ENCODE measurements around the gene IGSF10. TPM values are rescaled to one million over a fixed set of nuclear protein-coding genes. Genes with fewer than 3 reads are reported as not detected.

Gene IGSF10
- total RNA-seq, 3 donors from 2014 or later (not counting 1 experiment from before 2014, with no cell fraction given): 0.02 TPM; not detected in 2

GRCh38 chr3:151434151-151434890, 26.5 kb downstream of the IGSF10 start:
- H3K9me3 Mint-ChIP-seq: no peaks in the 10 kb centered on the region
- WGBS (ENCODE audit: insufficient coverage): no CpG with 5 or more reads among the region's 1 CpG
- H3K36me3 Mint-ChIP-seq: no peaks in the 10 kb centered on the region
- no peak overlapping the region for H3K27ac Mint-ChIP-seq
- ATAC-seq (no peak), DNase-seq (no peak)
- no peaks in the 10 kb centered on the region for H3K27me3 Mint-ChIP-seq (ENCODE audit: low read depth in 2 of 2)
- Histone ChIP-seq H3K36me3 (ENCODE audit: control insufficient read depth, insufficient read depth, low read length) (no peaks in the 10 kb centered on the region), H3K4me1 (ENCODE audit: control insufficient read depth, insufficient read depth, low read length) (no peaks in the 10 kb centered on the region), H3K27me3 (ENCODE audit: control insufficient read depth, insufficient read depth, low read length) (no peaks in the 10 kb centered on the region), H3K27ac (ENCODE audit: low read length) (no peak overlapping the region), H3K9me3 (ENCODE audit: control insufficient read depth, insufficient read depth, low read length) (no peaks in the 10 kb centered on the region), H3K4me3 (ENCODE audit: low read length) (no peak overlapping the region)
- no peaks in the 10 kb centered on the region for H3K4me1 Mint-ChIP-seq
- intact Hi-C loops (cut with micrococcal nuclease): no loop called here
- H3K4me3 Mint-ChIP-seq: no peak overlapping the region
- no peak for TF ChIP-seq CTCF (IDR thresholded peaks at IDR 0.05)

- Mint-ChIP-seq H3K9me3 (no peaks in the 10 kb centered on the region), H3K36me3 (no peaks in the 10 kb centered on the region), H3K27me3 (ENCODE audit: low read depth in 2 of 2) (no peaks in the 10 kb centered on the region), H3K27ac (no peak overlapping the region), H3K4me1 (no peaks in the 10 kb centered on the region), H3K4me3 (no peak overlapping the region)
- H3K9me3 ChIP-seq (ENCODE audit: control insufficient read depth, insufficient read depth, low read length): no peaks in the 10 kb centered on the region
- no peak for TF ChIP-seq CTCF (IDR thresholded peaks at IDR 0.05)
- no peak for DNase-seq
- H3K27me3 ChIP-seq (ENCODE audit: control insufficient read depth, insufficient read depth, low read length): no peaks in the 10 kb centered on the region
- intact Hi-C loops (cut with micrococcal nuclease): no loop called here
- 93% methylated on average over 5 of the region's 7 CpGs for WGBS (ENCODE audit: insufficient coverage)
- ATAC-seq: no peak
- H3K4me3 ChIP-seq (ENCODE audit: low read length): no peak overlapping the region
- H3K36me3 ChIP-seq (ENCODE audit: control insufficient read depth, insufficient read depth, low read length): no peaks in the 10 kb centered on the region
- H3K4me1 ChIP-seq (ENCODE audit: control insufficient read depth, insufficient read depth, low read length): no peaks in the 10 kb centered on the region
- H3K27ac ChIP-seq (ENCODE audit: low read length): no peak overlapping the region
Observed at GRCh38 chr3:151432616-151433372, 28.1 kb downstream of the IGSF10 start.

GRCh38 chr3:151431940-151432339, 28.9 kb downstream of the IGSF10 start:
- H3K9me3 ChIP-seq (ENCODE audit: control insufficient read depth, insufficient read depth, low read length): no peaks in the 10 kb centered on the region
- no peaks in the 10 kb centered on the region for H3K27me3 ChIP-seq (ENCODE audit: control insufficient read depth, insufficient read depth, low read length)
- no peaks in the 10 kb centered on the region for H3K36me3 Mint-ChIP-seq
- intact Hi-C loops (cut with micrococcal nuclease): no loop called here
- H3K27ac Mint-ChIP-seq: no peak overlapping the region
- H3K4me1 Mint-ChIP-seq: no peaks in the 10 kb centered on the region
- H3K27ac ChIP-seq (ENCODE audit: low read length): no peak overlapping the region
- no peaks in the 10 kb centered on the region for H3K36me3 ChIP-seq (ENCODE audit: control insufficient read depth, insufficient read depth, low read length)
- WGBS (ENCODE audit: insufficient coverage): 83% methylated on average over 3 of the region's 3 CpGs
- H3K4me3 ChIP-seq (ENCODE audit: low read length): no peak overlapping the region
- no peaks in the 10 kb centered on the region for H3K9me3 Mint-ChIP-seq
- no peak for DNase-seq
- H3K4me3 Mint-ChIP-seq: no peak overlapping the region
- ATAC-seq: no peak
- H3K27me3 Mint-ChIP-seq (ENCODE audit: low read depth in 2 of 2): no peaks in the 10 kb centered on the region
- no peak for TF ChIP-seq CTCF (IDR thresholded peaks at IDR 0.05)
- H3K4me1 ChIP-seq (ENCODE audit: control insufficient read depth, insufficient read depth, low read length): no peaks in the 10 kb centered on the region
